Neural progenitor cell (in vitro differentiated cells): ENCODE measurements around the gene TRIM2. TPM values are rescaled to one million over a fixed set of nuclear protein-coding genes. Genes with fewer than 3 reads are reported as not detected.

ENCODE experiments used
- DNase-seq: peaks from one replicate; pipeline ENCODE4 v3.0.0-alpha.2; 2016; ENCODE audit warnings: low spot score
- H2AFZ ChIP-seq: fragments of 200-600 bp; sonication (generic); replicated peaks from 2 replicates; pipeline ENCODE4 v1.6.1; 2016; ENCODE audit warnings: antibody characterized with exemption
- H3F3A ChIP-seq: fragments of 200-600 bp; sonication (generic); 2 replicates; pipeline ENCODE4 v1.6.1; 2016; ENCODE audit warnings: antibody characterized with exemption, low read depth
- H3K27ac ChIP-seq: fragments of 200-600 bp; sonication (generic); 2 replicates; pipeline ENCODE4 v1.5.1; 2016; ENCODE audit warnings: mild to moderate bottlenecking
- H3K27me3 ChIP-seq: fragments of 200-600 bp; sonication (generic); 2 replicates; pipeline ENCODE4 v1.6.1; 2016; ENCODE audit warnings: mild to moderate bottlenecking, moderate library complexity
- H3K36me3 ChIP-seq: fragments of 200-600 bp; sonication (generic); 2 replicates; pipeline ENCODE4 v1.5.1; 2016
- H3K4me1 ChIP-seq: fragments of 200-600 bp; sonication (generic); 2 replicates; pipeline ENCODE4 v1.6.1; 2016; ENCODE audit warnings: mixed run types
- H3K4me2 ChIP-seq: fragments of 200-600 bp; sonication (generic); 2 replicates; pipeline ENCODE4 v1.6.1; 2016
- H3K4me3 ChIP-seq: fragments of 200-600 bp; sonication (generic); 2 replicates; pipeline ENCODE4 v1.5.1; 2016
- H3K79me2 ChIP-seq: fragments of 200-600 bp; sonication (generic); 2 replicates; pipeline ENCODE4 v1.6.1; 2016; ENCODE audit warnings: low read depth
- H3K9ac ChIP-seq: fragments of 200-600 bp; sonication (generic); 2 replicates; pipeline ENCODE4 v1.6.1; 2016
- H3K9me3 ChIP-seq: fragments of 200-600 bp; sonication (generic); 2 replicates; pipeline ENCODE4 v1.5.1; 2016; ENCODE audit warnings: low read depth
- H4K20me1 ChIP-seq: fragments of 200-600 bp; sonication (generic); 2 replicates; pipeline ENCODE4 v1.6.1; 2016; ENCODE audit warnings: low read depth
- H3K27ac Mint-ChIP-seq: 3 replicates; pipeline ENCODE4 v1.8.0; 2021; ENCODE audit warnings: mixed read lengths
- H3K27me3 Mint-ChIP-seq: 2 replicates; pipeline ENCODE4 v1.8.0; 2022; ENCODE audit warnings: low read depth, mild to moderate bottlenecking, inconsistent platforms, moderate library complexity, mixed read lengths; ENCODE audit not compliant: insufficient read depth
- H3K36me3 Mint-ChIP-seq: 3 replicates; pipeline ENCODE4 v1.8.0; 2021; ENCODE audit warnings: mixed read lengths
- H3K4me1 Mint-ChIP-seq: 3 replicates; pipeline ENCODE4 v1.8.0; 2021; ENCODE audit warnings: mixed read lengths
- H3K4me3 Mint-ChIP-seq: 3 replicates; pipeline ENCODE4 v1.8.0; 2021; ENCODE audit warnings: mild to moderate bottlenecking, moderate library complexity, mixed read lengths
- H3K9me3 Mint-ChIP-seq: 3 replicates; pipeline ENCODE4 v1.8.0; 2020; ENCODE audit warnings: mixed read lengths
- EZH2 ChIP-seq: fragments of 200-600 bp; sonication (generic); IDR thresholded peaks from 2 replicates; pipeline ENCODE4 v1.6.1; 2017; ENCODE audit warnings: antibody characterized with exemption, mild to moderate bottlenecking, moderate library complexity
- EZH2phosphoT487 ChIP-seq: fragments of 200-600 bp; sonication (generic); IDR thresholded peaks from 2 replicates; pipeline ENCODE4 v1.6.1; 2017; ENCODE audit warnings: antibody characterized with exemption
- total RNA-seq: library from RNA; depleted of rRNA; stranded (reverse); fragments of >200 nt; gene quantifications from 2 replicates; pipeline ENCODE4 v1.2.3, GENCODE V29; 2015; ENCODE audit warnings: low replicate concordance
- TF ChIP-seq, protein P1 (sequence below): fragments of 200-600 bp; sonication (generic); IDR thresholded peaks from 2 replicates; pipeline ENCODE4 v1.5.1; 2017; ENCODE audit warnings: antibody characterized with exemption, mild to moderate bottlenecking

Gene TRIM2
- total RNA-seq, 1 donor from 2014 or later = 87.6 TPM

DNA sequence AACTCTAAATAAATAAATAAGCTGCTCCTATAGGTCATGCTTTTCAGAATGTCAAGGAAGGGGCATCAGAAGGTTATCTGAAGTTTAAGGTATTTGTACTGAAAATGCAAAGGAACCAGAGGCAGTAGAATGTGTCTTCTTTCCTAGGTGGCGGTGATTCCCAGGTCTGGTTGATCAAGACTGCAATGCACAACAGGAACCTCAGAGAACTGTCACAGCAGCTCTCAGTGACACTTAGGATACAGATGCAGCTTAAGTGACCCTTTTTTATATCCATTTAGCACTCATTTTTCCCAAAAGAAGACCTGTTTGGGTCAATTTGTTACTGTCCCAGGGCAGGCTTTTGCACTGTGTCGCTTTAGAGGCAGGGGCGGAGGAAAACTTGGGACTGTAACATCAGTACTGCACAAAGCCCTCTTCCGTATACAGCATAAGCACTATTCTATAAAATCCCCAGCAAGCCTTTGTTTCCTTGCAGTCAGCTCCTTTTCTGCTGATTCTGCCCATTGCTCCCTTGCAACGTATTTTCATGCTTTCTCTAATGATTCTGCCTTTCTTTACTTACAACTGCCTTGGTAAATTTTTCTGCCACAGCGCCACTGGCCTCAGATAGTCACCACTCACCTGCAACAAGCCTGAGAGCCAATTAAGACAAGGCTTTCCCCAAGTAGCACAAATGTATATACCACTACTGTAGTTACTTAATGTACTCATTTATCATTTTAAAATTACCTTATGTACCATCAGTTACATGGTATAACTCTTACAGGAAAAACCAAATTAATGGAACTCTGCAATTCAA lies 138.7 kb downstream of the TRIM2 start:
- no peak overlapping the region for H3K27ac Mint-ChIP-seq
- Histone ChIP-seq H3K4me1 (peaks cover 22% of the 10 kb centered on the region), H3K9me3 (no peaks in the 10 kb centered on the region), H3F3A (no peaks in the 10 kb centered on the region), H3K9ac (no peak overlapping the region), H2AFZ (no peak overlapping the region), H3K27me3 (no peaks in the 10 kb centered on the region), H3K4me2 (no peak overlapping the region), H4K20me1 (no peaks in the 10 kb centered on the region), H3K27ac (no peak overlapping the region), H3K36me3 (no peaks in the 10 kb centered on the region), H3K4me3 (no peak overlapping the region), H3K79me2 (peaks cover 28% of the 10 kb centered on the region)
- peaks cover 8% of the 10 kb centered on the region for H3K27me3 Mint-ChIP-seq
- H3K9me3 Mint-ChIP-seq = no peaks in the 10 kb centered on the region
- peaks cover 8% of the 10 kb centered on the region for H3K36me3 Mint-ChIP-seq
- no peak for DNase-seq
- TF ChIP-seq EZH2phosphoT487 = no peak
- no peak for TF ChIP-seq EZH2
- TF ChIP-seq, protein P1, sequence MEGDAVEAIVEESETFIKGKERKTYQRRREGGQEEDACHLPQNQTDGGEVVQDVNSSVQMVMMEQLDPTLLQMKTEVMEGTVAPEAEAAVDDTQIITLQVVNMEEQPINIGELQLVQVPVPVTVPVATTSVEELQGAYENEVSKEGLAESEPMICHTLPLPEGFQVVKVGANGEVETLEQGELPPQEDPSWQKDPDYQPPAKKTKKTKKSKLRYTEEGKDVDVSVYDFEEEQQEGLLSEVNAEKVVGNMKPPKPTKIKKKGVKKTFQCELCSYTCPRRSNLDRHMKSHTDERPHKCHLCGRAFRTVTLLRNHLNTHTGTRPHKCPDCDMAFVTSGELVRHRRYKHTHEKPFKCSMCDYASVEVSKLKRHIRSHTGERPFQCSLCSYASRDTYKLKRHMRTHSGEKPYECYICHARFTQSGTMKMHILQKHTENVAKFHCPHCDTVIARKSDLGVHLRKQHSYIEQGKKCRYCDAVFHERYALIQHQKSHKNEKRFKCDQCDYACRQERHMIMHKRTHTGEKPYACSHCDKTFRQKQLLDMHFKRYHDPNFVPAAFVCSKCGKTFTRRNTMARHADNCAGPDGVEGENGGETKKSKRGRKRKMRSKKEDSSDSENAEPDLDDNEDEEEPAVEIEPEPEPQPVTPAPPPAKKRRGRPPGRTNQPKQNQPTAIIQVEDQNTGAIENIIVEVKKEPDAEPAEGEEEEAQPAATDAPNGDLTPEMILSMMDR = no peak
- no peak overlapping the region for H3K4me3 Mint-ChIP-seq
- H3K4me1 Mint-ChIP-seq = peaks cover 28% of the 10 kb centered on the region

DNA sequence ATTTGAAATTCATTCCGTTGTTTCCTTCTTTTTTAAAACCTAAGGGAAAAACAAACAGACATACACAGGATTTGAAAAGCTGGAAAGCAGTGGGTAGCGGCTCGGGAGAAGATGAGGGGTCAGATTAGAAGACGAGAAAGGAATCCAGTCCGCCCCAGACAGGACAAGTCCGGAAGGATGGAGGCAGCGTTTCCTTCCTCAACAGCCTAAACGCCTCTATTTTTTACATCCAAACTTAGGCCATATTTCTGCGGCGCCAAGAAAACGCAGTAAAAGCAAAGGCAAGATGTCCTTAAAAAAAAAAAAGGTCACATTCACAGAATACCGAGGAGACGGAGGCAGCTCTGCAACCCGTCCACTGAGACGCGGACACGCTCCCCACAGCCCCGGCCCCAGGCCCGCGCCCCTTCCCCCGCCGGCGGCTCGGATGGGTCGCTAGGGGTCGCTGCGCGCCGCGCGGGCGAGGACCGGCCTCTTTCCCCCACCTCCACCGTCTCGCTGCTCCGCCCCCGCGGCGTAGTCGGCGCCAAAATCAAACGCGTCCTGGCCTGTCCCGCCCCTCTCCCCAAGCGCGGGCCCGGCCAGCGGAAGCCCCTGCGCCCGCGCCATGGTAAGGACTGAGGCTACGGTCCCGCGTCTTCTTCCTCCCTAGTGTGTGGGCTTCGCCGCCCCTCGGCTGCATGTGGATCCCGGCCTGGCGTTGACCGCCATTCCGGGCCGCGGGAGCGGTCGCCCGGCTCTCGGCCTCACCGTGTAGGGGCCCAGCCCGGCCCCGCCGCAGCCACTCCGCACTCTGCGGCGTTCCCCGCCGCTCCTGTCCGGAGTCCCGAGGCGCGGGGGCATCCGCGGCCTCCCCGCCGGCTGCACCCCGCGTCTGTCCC lies 140.1 kb downstream of the TRIM2 start, which contains the start of gene MND1:
MND1 (plus strand) TSS at position 558 of the 881 bp plus-strand sequence; CDS start at position 608, 50 bp downstream.
- Histone ChIP-seq H2AFZ (peak within 1 kb of the TSS; percentile 94), H3K4me1 (peaks cover 22% of the 10 kb centered on the region), H3K27ac (peak within 1 kb of the TSS; percentile 68), H3K27me3 (no peaks in the 10 kb centered on the region), H3K9me3 (no peaks in the 10 kb centered on the region), H3K79me2 (peaks cover 42% of the 10 kb centered on the region), H3F3A (no peaks in the 10 kb centered on the region), H4K20me1 (peaks cover 2% of the 10 kb centered on the region), H3K4me3 (peak within 1 kb of the TSS; percentile 77), H3K4me2 (peak within 1 kb of the TSS; percentile 87), H3K9ac (peak within 1 kb of the TSS; percentile 66), H3K36me3 (no peaks in the 10 kb centered on the region)
- H3K27ac Mint-ChIP-seq = peak within 1 kb of the TSS; percentile 97
- TF ChIP-seq EZH2phosphoT487 = no peak
- TF ChIP-seq, protein P1 = peak; percentile 96
- peaks cover 33% of the 10 kb centered on the region for H3K4me1 Mint-ChIP-seq
- no peaks in the 10 kb centered on the region for H3K9me3 Mint-ChIP-seq
- DNase-seq = peak; percentile 97
- H3K36me3 Mint-ChIP-seq = peaks cover 8% of the 10 kb centered on the region
- H3K27me3 Mint-ChIP-seq = peaks cover 8% of the 10 kb centered on the region
- H3K4me3 Mint-ChIP-seq = peak within 1 kb of the TSS; percentile 97

DNA sequence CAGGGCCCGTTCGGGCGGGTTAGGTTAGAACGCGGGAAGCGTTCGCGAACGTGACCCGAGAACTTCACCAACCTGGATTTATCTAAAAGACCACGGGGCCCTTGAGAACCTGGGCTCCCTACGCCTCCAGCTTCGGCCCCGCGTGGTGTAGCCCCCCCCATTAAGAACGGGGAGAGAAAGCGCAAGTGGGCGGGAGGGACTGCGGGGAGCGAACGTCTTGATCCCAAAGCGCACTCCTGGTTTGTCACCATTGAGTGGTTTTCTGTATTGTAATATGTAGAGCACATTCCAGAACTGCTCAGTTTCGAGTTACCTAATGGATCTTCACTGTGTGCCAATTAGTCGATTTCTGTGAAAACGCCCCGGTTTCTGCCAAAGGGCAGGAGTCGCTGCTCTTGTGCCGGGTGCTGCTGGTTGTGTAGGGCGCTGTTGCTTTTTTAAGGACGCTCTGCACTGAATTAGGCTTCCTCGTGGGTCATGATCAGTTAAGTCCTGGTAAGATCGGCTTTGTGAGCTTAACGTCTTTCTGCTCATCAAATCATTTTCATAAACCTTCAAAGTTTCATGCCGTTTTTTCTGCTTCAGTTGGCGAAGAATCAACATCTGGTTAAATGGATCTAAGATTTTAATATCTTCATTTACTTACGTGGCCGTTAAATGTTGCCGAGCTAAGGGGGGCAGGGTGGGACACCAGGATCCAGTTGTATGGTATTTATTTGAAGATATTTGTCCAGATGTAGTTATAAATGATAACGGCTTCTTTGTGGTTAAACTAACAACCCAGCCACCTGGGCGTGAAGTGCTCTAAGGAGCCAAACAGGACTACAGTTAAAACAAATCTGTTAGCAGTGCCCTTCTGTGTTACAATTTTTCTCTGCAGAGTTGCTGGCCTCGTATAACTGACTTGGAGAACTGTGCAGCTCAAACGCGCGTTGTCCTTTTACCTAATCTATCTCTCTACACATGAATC lies 141.1 kb downstream of the TRIM2 start:
- peak overlapping the region; percentile 94 for H2AFZ ChIP-seq
- peak overlapping the region; percentile 68 for H3K27ac ChIP-seq
- Mint-ChIP-seq H3K27me3 (peaks cover 8% of the 10 kb centered on the region), H3K4me1 (peaks cover 34% of the 10 kb centered on the region), H3K36me3 (peaks cover 4% of the 10 kb centered on the region), H3K4me3 (peak overlapping the region; percentile 97), H3K9me3 (no peaks in the 10 kb centered on the region), H3K27ac (peak overlapping the region; percentile 97)
- TF ChIP-seq EZH2 (peak; percentile 54), EZH2phosphoT487 (peak; percentile 35)
- TF ChIP-seq, protein P1 = peak; percentile 5
- peak overlapping the region; percentile 77 for H3K4me3 ChIP-seq
- peaks cover 51% of the 10 kb centered on the region for H3K79me2 ChIP-seq
- H3K9ac ChIP-seq = peak overlapping the region; percentile 66
- H4K20me1 ChIP-seq = peaks cover 4% of the 10 kb centered on the region
- H3K9me3 ChIP-seq = no peaks in the 10 kb centered on the region
- peak overlapping the region; percentile 87 for H3K4me2 ChIP-seq
- H3K27me3 ChIP-seq = no peaks in the 10 kb centered on the region
- H3F3A ChIP-seq = no peaks in the 10 kb centered on the region
- no peaks in the 10 kb centered on the region for H3K36me3 ChIP-seq
- peak; percentile 79 for DNase-seq
- peaks cover 22% of the 10 kb centered on the region for H3K4me1 ChIP-seq
